C4-2B (cell line): ENCODE measurements around the gene CPA3.

Source experiments
- H3K27ac ChIP-seq: fragments of 450-650 bp; 2 replicates; pipeline ENCODE4 v1.5.1; 2017
- CTCF ChIP-seq: fragments of 450-650 bp; conservative IDR thresholded peaks from 2 replicates; pipeline ENCODE4 v1.5.1; 2017; ENCODE audit warnings: mild to moderate bottlenecking
- ZFX ChIP-seq: fragments of 450-650 bp; IDR thresholded peaks from 2 replicates; pipeline ENCODE4 v1.6.1; 2017

CPA3 gene

GRCh38 chr3:148879256-148879655, 14.2 kb downstream of the CPA3 start:
- TF ChIP-seq CTCF: no peak
- no peak for TF ChIP-seq ZFX
- no peak overlapping the region for H3K27ac ChIP-seq

GRCh38 chr3:148880681-148881080, 15.6 kb downstream of the CPA3 start:
- no peak overlapping the region for H3K27ac ChIP-seq
- TF ChIP-seq CTCF (peak; percentile 73), ZFX (no peak)

GRCh38 chr3:148881286-148881685, 16.2 kb downstream of the CPA3 start:
- H3K27ac ChIP-seq: no peak overlapping the region
- TF ChIP-seq ZFX (no peak), CTCF (0 out of 2 replicates have a peak, but pooled peaks have one; percentile 0)

- TF ChIP-seq ZFX (no peak), CTCF (no peak)
- H3K27ac ChIP-seq: no peak overlapping the region
Measured at GRCh38 chr3:148882288-148882687, 17.2 kb downstream of the CPA3 start.

GRCh38 chr3:148883163-148883562, 18.1 kb downstream of the CPA3 start:
- H3K27ac ChIP-seq: no peak overlapping the region
- TF ChIP-seq CTCF: no peak

GRCh38 chr3:148884261-148884660, 19.2 kb downstream of the CPA3 start:
- TF ChIP-seq CTCF (no peak), ZFX (no peak)
- no peak overlapping the region for H3K27ac ChIP-seq

GRCh38 chr3:148889828-148890227, 24.7 kb downstream of the CPA3 start:
- TF ChIP-seq ZFX: no peak
- no peak for TF ChIP-seq CTCF
- H3K27ac ChIP-seq: no peak overlapping the region
